Neural crest cell (in vitro differentiated cells): ENCODE data around the gene HRC. TPM values are rescaled to one million over a fixed set of nuclear protein-coding genes. Genes with fewer than 3 reads are reported as not detected.
A peak's percentile ranks its signal among the peaks of the same experiment; 100 is the strongest.
"Not testable (repeated sequence)": the region's sequence is repeated elsewhere in the genome, so short reads cannot be mapped to it uniquely, and the experiment has no call there.

Source experiments
- DNase-seq: peaks from one replicate; pipeline ENCODE4 v3.0.0; 2021; ENCODE audit warnings: low read depth, mixed read lengths, low spot score
- H3K27ac Mint-ChIP-seq: one replicate; pipeline ENCODE4 v1.8.0; 2021; ENCODE audit warnings: mild to moderate bottlenecking, mixed read lengths; ENCODE audit not compliant: unreplicated experiment
- H3K27me3 Mint-ChIP-seq: 2 replicates; pipeline ENCODE4 v1.8.0; 2021; ENCODE audit warnings: low read depth, mild to moderate bottlenecking, mixed read lengths
- H3K36me3 Mint-ChIP-seq: 2 replicates; pipeline ENCODE4 v1.8.0; 2021; ENCODE audit warnings: low read depth, mild to moderate bottlenecking, mixed read lengths
- H3K4me1 Mint-ChIP-seq: 2 replicates; pipeline ENCODE4 v1.8.0; 2021; ENCODE audit warnings: mixed read lengths
- H3K4me3 Mint-ChIP-seq: one replicate; pipeline ENCODE4 v1.8.0; 2021; ENCODE audit warnings: mild to moderate bottlenecking, mixed read lengths
- H3K9me3 Mint-ChIP-seq: 2 replicates; pipeline ENCODE4 v1.8.0; 2021; ENCODE audit warnings: mixed read lengths
- CTCF ChIP-seq: fragments of 200-600 bp; sonication (generic); conservative IDR thresholded peaks from 2 replicates; pipeline ENCODE4 v1.5.0; 2021; ENCODE audit warnings: antibody characterized with exemption, mild to moderate bottlenecking
- total RNA-seq: library from RNA; stranded (reverse); gene quantifications from 2 replicates; pipeline ENCODE4 v1.2.1, GENCODE V29; 2021

The HRC gene
- total RNA-seq, 1 donor from 2014 or later: 0.84 TPM

- TF ChIP-seq CTCF: no peak
- no peak for DNase-seq
- H3K4me3 Mint-ChIP-seq: peak overlapping the region; percentile 45
- peaks cover 27% of the 10 kb centered on the region for H3K27me3 Mint-ChIP-seq
- no peaks in the 10 kb centered on the region for H3K9me3 Mint-ChIP-seq
- H3K4me1 Mint-ChIP-seq: peaks cover 18% of the 10 kb centered on the region
- peaks cover 4% of the 10 kb centered on the region for H3K36me3 Mint-ChIP-seq
- no peak overlapping the region for H3K27ac Mint-ChIP-seq
Measured at GRCh38 chr19:49125025-49125731, 30.0 kb downstream of the HRC start.

GRCh38 chr19:49123285-49123684 lies 31.9 kb downstream of the HRC start:
- not testable (repeated sequence) for H3K27ac Mint-ChIP-seq, DNase-seq, H3K9me3 Mint-ChIP-seq, H3K36me3 Mint-ChIP-seq
- H3K27me3 Mint-ChIP-seq: peaks cover 35% of the 10 kb centered on the region
- peak overlapping the region; percentile 44 for H3K4me3 Mint-ChIP-seq
- H3K4me1 Mint-ChIP-seq: peaks cover 12% of the 10 kb centered on the region

- Mint-ChIP-seq H3K4me1 (peaks cover 18% of the 10 kb centered on the region), H3K27me3 (peaks cover 35% of the 10 kb centered on the region), H3K4me3 (peak overlapping the region; percentile 6)
- not testable (repeated sequence) for H3K27ac Mint-ChIP-seq, H3K9me3 Mint-ChIP-seq, H3K36me3 Mint-ChIP-seq, DNase-seq
Measured at GRCh38 chr19:49121841-49122240, 33.4 kb downstream of the HRC start.

GRCh38 chr19:49120868-49121267 lies 34.3 kb downstream of the HRC start:
- Mint-ChIP-seq H3K4me1 (peaks cover 25% of the 10 kb centered on the region), H3K36me3 (no peaks in the 10 kb centered on the region), H3K27me3 (peaks cover 39% of the 10 kb centered on the region), H3K27ac (no peak overlapping the region), H3K4me3 (peak overlapping the region; percentile 86), H3K9me3 (no peaks in the 10 kb centered on the region)
- TF ChIP-seq CTCF: no peak
- DNase-seq: no peak

- Mint-ChIP-seq H3K4me1 (peaks cover 27% of the 10 kb centered on the region), H3K27me3 (peaks cover 39% of the 10 kb centered on the region), H3K27ac (no peak overlapping the region)
Measured at GRCh38 chr19:49120325-49120683, 34.9 kb downstream of the HRC start.

GRCh38 chr19:49119411-49120324 lies 35.5 kb downstream of the HRC start, which contains the start of gene PPFIA3:
TSS of gene PPFIA3 (plus strand) at chr19:49119544. CDS start at chr19:49127874, 8,330 bp downstream.
- H3K27me3 Mint-ChIP-seq: peaks cover 42% of the 10 kb centered on the region
- H3K36me3 Mint-ChIP-seq: no peaks in the 10 kb centered on the region
- DNase-seq: peak; percentile 55
- peak within 1 kb of the TSS; percentile 81 for H3K27ac Mint-ChIP-seq
- peak within 1 kb of the TSS; percentile 87 for H3K4me3 Mint-ChIP-seq
- H3K9me3 Mint-ChIP-seq: no peaks in the 10 kb centered on the region
- H3K4me1 Mint-ChIP-seq: peaks cover 31% of the 10 kb centered on the region
- no peak for TF ChIP-seq CTCF

More at GRCh38 chr19:49120325-49120683, 34.9 kb downstream of the HRC start:
- DNase-seq: no peak
- Mint-ChIP-seq H3K9me3 (no peaks in the 10 kb centered on the region), H3K36me3 (no peaks in the 10 kb centered on the region), H3K4me3 (peak overlapping the region; percentile 86)
- TF ChIP-seq CTCF: no peak
